K562 (cell line): ENCODE results near the gene TRIM27. TPM values are rescaled to one million over a fixed set of nuclear protein-coding genes. Genes with fewer than 3 reads are reported as not detected.

Experiments
- ASH1L ChIP-seq: fragments of 450-650 bp; IDR thresholded peaks from 2 replicates; pipeline ENCODE4 v1.6.1; 2018; ENCODE audit warnings: borderline replicate concordance, mild to moderate bottlenecking, low read depth; ENCODE audit not compliant: partially characterized antibody
- CBX3 ChIP-seq, 2 experiments: IDR thresholded peaks; 1 replicate in 1 of 2; 2 replicates in 1 of 2; pipeline ENCODE4 v1.6.1; 2012; ENCODE audit warnings: inconsistent platforms in 2 of 2, low read length in 2 of 2, borderline replicate concordance in 1 of 2, control low read depth in 1 of 2
- CSDE1 ChIP-seq, 2 experiments: fragments of 450-650 bp; IDR thresholded peaks; 2 replicates each; pipeline ENCODE4 v1.6.1; 2016; ENCODE audit warnings: mild to moderate bottlenecking in 1 of 2
- EGR1 ChIP-seq: fragments of 450-650 bp; conservative IDR thresholded peaks from 2 replicates; pipeline ENCODE4 v1.6.1; 2017; ENCODE audit warnings: mild to moderate bottlenecking
- KDM1A ChIP-seq, 2 experiments: fragments of 450-650 bp; IDR thresholded peaks; 2 replicates each; pipeline ENCODE4 v1.6.1; 2016; ENCODE audit warnings: mild to moderate bottlenecking in 2 of 2
- MIER1 ChIP-seq: fragments of 450-650 bp; IDR thresholded peaks from 2 replicates; pipeline ENCODE4 v1.6.1; 2016; ENCODE audit warnings: antibody characterized with exemption, mild to moderate bottlenecking, low read depth
- NR4A1 ChIP-seq, 2 experiments: fragments of 250-450 bp in 1 of 2; fragments of 450-650 bp in 1 of 2; sonication (Bioruptor Pico) in 1 of 2; IDR thresholded peaks; 2 replicates each; pipeline versions ENCODE4 v1.4.0 to v1.6.1; 2016 to 2020; ENCODE audit warnings: mild to moderate bottlenecking in 2 of 2, missing compliant biosample characterization in 1 of 2, missing genetic modification characterization in 1 of 2, moderate library complexity in 1 of 2
- OTX1 ChIP-seq: fragments of 450-650 bp; formaldehyde crosslinking; IDR thresholded peaks from 2 replicates; pipeline ENCODE4 v1.4.0; 2022; ENCODE audit warnings: mild to moderate bottlenecking
- POU5F1 ChIP-seq: fragments of 150-350 bp; IDR thresholded peaks from 2 replicates; pipeline ENCODE4 v1.6.1; 2014; ENCODE audit warnings: borderline replicate concordance, low read length, low read depth, mild to moderate bottlenecking; ENCODE audit not compliant: partially characterized antibody
- RCOR1 ChIP-seq, 2 experiments: IDR thresholded peaks; 2 replicates each; pipeline ENCODE4 v1.6.1; 2012; ENCODE audit warnings: low read depth in 2 of 2, low read length in 2 of 2, borderline replicate concordance in 1 of 2, improper control_type of control experiment in 1 of 2
- ZNF23 ChIP-seq: fragments of 250-450 bp; sonication (Bioruptor Pico); IDR thresholded peaks from 2 replicates; pipeline ENCODE4 v1.4.0; 2020; ENCODE audit warnings: mild to moderate bottlenecking
- ZNF280A ChIP-seq: fragments of 450-650 bp; IDR thresholded peaks from 2 replicates; pipeline ENCODE4 v1.6.1; 2018; ENCODE audit warnings: mild to moderate bottlenecking, low read depth; ENCODE audit not compliant: partially characterized antibody
- ZNF324 ChIP-seq: fragments of 250-450 bp; sonication (Bioruptor Pico); IDR thresholded peaks from 2 replicates; pipeline ENCODE4 v1.4.0; 2020; ENCODE audit warnings: mild to moderate bottlenecking
- ZNF717 ChIP-seq: fragments of 250-450 bp; sonication (Bioruptor Pico); IDR thresholded peaks from 2 replicates; pipeline ENCODE4 v1.5.0; 2021
- polyA plus RNA-seq, 8 experiments: library from polyadenylated mRNA; depleted of rRNA in 4 of 8; stranded (reverse) in 5 of 8; unstranded in 3 of 8; fragments of >200 nt; fragmentation: Nextera tagmentation in 2 of 8; fragmentation: Illumina TruSeq in 1 of 8; extraction: Ambion mirVana in 2 of 8; extraction: Trizol in 1 of 8; gene quantifications; 2 replicates each; pipeline versions ENCODE4 v1.2.1 to v1.2.3, GENCODE V29; 2011 to 2014; ENCODE audit warnings: inconsistent platforms in 1 of 8, missing spikeins in 1 of 8
- total RNA-seq, 7 experiments: library from RNA; depleted of rRNA in 6 of 7; stranded (reverse); fragments of >200 nt in 6 of 7; fragmentation: Illumina TruSeq in 2 of 7; extraction: Trizol in 2 of 7; gene quantifications; 2 replicates each; pipeline versions ENCODE4 v1.2.1 to v1.2.3, GENCODE V29; 2011 to 2021; ENCODE audit warnings: low replicate concordance in 1 of 7
- TF ChIP-seq, protein P1 (sequence below): fragments of 450-650 bp; IDR thresholded peaks from 2 replicates; pipeline ENCODE4 v1.6.1; 2016; ENCODE audit warnings: mild to moderate bottlenecking, moderate library complexity

TRIM27 gene
- total and polyA plus RNA-seq, 9 of the 15 experiments (the other 6 are each of a cell fraction or from before 2014, with no cell fraction given): 37.7 to 235 (median 122) TPM

DNA sequence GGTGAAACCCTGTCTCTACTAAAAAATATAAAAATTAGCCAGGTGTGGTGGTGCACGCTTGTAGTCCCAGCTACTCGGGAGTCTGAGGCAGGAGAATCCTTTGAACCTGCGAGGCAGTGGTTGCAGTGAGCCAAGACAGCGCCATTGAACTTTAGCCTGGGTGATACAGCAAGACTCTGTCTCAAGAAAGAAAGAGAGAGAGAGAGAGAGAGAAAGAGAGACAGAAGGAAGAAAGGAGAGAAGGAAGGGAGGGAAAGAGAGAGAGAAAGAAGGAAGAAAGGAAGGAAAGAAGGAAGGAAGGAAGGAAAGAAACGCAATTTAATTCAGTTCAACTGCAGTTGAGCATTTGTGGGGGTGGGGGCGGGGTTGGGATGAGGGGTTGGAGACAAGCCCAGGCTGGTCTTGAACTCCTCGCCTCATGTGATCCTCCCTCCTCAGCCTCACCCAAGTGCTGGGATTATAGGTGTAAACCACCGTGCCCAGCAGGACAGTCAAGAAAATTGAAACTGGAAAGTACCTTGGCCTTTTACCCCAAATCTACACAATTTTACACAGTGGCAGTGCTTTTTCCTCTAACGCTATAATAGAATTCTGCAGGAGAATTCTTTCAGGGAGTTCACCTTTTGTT is 30.5 kb downstream of the TRIM27 start (continued):
- TF ChIP-seq, protein P1, sequence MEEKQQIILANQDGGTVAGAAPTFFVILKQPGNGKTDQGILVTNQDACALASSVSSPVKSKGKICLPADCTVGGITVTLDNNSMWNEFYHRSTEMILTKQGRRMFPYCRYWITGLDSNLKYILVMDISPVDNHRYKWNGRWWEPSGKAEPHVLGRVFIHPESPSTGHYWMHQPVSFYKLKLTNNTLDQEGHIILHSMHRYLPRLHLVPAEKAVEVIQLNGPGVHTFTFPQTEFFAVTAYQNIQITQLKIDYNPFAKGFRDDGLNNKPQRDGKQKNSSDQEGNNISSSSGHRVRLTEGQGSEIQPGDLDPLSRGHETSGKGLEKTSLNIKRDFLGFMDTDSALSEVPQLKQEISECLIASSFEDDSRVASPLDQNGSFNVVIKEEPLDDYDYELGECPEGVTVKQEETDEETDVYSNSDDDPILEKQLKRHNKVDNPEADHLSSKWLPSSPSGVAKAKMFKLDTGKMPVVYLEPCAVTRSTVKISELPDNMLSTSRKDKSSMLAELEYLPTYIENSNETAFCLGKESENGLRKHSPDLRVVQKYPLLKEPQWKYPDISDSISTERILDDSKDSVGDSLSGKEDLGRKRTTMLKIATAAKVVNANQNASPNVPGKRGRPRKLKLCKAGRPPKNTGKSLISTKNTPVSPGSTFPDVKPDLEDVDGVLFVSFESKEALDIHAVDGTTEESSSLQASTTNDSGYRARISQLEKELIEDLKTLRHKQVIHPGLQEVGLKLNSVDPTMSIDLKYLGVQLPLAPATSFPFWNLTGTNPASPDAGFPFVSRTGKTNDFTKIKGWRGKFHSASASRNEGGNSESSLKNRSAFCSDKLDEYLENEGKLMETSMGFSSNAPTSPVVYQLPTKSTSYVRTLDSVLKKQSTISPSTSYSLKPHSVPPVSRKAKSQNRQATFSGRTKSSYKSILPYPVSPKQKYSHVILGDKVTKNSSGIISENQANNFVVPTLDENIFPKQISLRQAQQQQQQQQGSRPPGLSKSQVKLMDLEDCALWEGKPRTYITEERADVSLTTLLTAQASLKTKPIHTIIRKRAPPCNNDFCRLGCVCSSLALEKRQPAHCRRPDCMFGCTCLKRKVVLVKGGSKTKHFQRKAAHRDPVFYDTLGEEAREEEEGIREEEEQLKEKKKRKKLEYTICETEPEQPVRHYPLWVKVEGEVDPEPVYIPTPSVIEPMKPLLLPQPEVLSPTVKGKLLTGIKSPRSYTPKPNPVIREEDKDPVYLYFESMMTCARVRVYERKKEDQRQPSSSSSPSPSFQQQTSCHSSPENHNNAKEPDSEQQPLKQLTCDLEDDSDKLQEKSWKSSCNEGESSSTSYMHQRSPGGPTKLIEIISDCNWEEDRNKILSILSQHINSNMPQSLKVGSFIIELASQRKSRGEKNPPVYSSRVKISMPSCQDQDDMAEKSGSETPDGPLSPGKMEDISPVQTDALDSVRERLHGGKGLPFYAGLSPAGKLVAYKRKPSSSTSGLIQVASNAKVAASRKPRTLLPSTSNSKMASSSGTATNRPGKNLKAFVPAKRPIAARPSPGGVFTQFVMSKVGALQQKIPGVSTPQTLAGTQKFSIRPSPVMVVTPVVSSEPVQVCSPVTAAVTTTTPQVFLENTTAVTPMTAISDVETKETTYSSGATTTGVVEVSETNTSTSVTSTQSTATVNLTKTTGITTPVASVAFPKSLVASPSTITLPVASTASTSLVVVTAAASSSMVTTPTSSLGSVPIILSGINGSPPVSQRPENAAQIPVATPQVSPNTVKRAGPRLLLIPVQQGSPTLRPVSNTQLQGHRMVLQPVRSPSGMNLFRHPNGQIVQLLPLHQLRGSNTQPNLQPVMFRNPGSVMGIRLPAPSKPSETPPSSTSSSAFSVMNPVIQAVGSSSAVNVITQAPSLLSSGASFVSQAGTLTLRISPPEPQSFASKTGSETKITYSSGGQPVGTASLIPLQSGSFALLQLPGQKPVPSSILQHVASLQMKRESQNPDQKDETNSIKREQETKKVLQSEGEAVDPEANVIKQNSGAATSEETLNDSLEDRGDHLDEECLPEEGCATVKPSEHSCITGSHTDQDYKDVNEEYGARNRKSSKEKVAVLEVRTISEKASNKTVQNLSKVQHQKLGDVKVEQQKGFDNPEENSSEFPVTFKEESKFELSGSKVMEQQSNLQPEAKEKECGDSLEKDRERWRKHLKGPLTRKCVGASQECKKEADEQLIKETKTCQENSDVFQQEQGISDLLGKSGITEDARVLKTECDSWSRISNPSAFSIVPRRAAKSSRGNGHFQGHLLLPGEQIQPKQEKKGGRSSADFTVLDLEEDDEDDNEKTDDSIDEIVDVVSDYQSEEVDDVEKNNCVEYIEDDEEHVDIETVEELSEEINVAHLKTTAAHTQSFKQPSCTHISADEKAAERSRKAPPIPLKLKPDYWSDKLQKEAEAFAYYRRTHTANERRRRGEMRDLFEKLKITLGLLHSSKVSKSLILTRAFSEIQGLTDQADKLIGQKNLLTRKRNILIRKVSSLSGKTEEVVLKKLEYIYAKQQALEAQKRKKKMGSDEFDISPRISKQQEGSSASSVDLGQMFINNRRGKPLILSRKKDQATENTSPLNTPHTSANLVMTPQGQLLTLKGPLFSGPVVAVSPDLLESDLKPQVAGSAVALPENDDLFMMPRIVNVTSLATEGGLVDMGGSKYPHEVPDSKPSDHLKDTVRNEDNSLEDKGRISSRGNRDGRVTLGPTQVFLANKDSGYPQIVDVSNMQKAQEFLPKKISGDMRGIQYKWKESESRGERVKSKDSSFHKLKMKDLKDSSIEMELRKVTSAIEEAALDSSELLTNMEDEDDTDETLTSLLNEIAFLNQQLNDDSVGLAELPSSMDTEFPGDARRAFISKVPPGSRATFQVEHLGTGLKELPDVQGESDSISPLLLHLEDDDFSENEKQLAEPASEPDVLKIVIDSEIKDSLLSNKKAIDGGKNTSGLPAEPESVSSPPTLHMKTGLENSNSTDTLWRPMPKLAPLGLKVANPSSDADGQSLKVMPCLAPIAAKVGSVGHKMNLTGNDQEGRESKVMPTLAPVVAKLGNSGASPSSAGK: peak; percentile 20; the same call in 1 of the 2 replicates
- TF ChIP-seq POU5F1 (no peak), ZNF23 (CRISPR knock-in tag) (no peak), RCOR1 (IDR thresholded peaks at IDR 0.05; ENCODE audit: borderline replicate concordance in 1 of 2, low read depth in 2 of 2, low read length in 2 of 2) (no peak), ZNF717 (CRISPR knock-in tag) (no peak), OTX1 (CRISPR knock-in tag) (0 out of 2 replicates have a peak, but pooled peaks have one; percentile 50), CSDE1 (IDR thresholded peaks at IDR 0.05) (0 out of 4 replicates have a peak, but pooled peaks of 1 of the 2 experiments have one; percentile 41), ZNF280A (peak; percentile 27), KDM1A (IDR thresholded peaks at IDR 0.05) (peak; percentile 19 to 56; a peak in 2 of 4 replicates), CBX3 (IDR thresholded peaks at IDR 0.05; ENCODE audit: borderline replicate concordance in 1 of 2, low read length in 2 of 2) (no peak), ASH1L (peak; percentile 39), MIER1 (peak; percentile 51), NR4A1 (CRISPR knock-in tag; IDR thresholded peaks at IDR 0.05) (no peak), NR4A1 (tag; IDR thresholded peaks at IDR 0.05) (no peak), ZNF324 (CRISPR knock-in tag) (no peak), EGR1 (peak; percentile 39; the same call in 1 of the 2 replicates)
